Fibroblast of villous mesenchyme (primary cell): ENCODE measurements around the gene POLDIP3. TPM values are rescaled to one million over a fixed set of nuclear protein-coding genes. Genes with fewer than 3 reads are reported as not detected.
"Not testable (repeated sequence)": the region's sequence is repeated elsewhere in the genome, so short reads cannot be mapped to it uniquely, and the experiment has no call there.

ENCODE experiments used
- DNase-seq: peaks from one replicate; pipeline ENCODE4 v3.0.0-alpha.2; 2010; ENCODE audit warnings: low read depth
- H3K4me3 ChIP-seq: 2 replicates; pipeline ENCODE4 v1.5.1; 2011; ENCODE audit warnings: low read depth, mild to moderate bottlenecking, low read length
- CTCF ChIP-seq: IDR thresholded peaks from 2 replicates; pipeline ENCODE4 v1.5.1; 2012; ENCODE audit warnings: low read depth, mild to moderate bottlenecking, low read length; ENCODE audit not compliant: insufficient read depth
- total RNA-seq: library from RNA; depleted of rRNA; stranded (reverse); fragments of >200 nt; gene quantifications from 2 replicates; pipeline ENCODE4 v1.2.3, GENCODE V29; 2012

Gene POLDIP3
- total RNA-seq, 1 donor: 26.3 TPM

GRCh38 chr22:42560381-42560780 lies 54.3 kb downstream of the POLDIP3 start:
- H3K4me3 ChIP-seq: no peak overlapping the region
- DNase-seq: no peak
- no peak for TF ChIP-seq CTCF

- TF ChIP-seq CTCF: no peak
- peak within 1 kb of the TSS; percentile 67 for H3K4me3 ChIP-seq
- DNase-seq: peak; percentile 85
Observed at GRCh38 chr22:42553475-42554361, 61.0 kb downstream of the POLDIP3 start, which contains the start of gene SERHL2. Gene SERHL2 (plus strand): TSS chr22:42553956. CDS start chr22:42554021, 65 bp downstream.

- not testable (repeated sequence) for DNase-seq, H3K4me3 ChIP-seq
Observed at GRCh38 chr22:42552294-42552647, 62.4 kb downstream of the POLDIP3 start.

GRCh38 chr22:42549331-42550060 lies 65.2 kb downstream of the POLDIP3 start:
- no peak overlapping the region for H3K4me3 ChIP-seq
- DNase-seq: no peak
- no peak for TF ChIP-seq CTCF

- no peak for TF ChIP-seq CTCF
- no peak overlapping the region for H3K4me3 ChIP-seq
- no peak for DNase-seq
Observed at GRCh38 chr22:42548597-42549330, 65.9 kb downstream of the POLDIP3 start.

GRCh38 chr22:42548126-42548525 lies 66.6 kb downstream of the POLDIP3 start:
- DNase-seq, H3K4me3 ChIP-seq: not testable (repeated sequence)

- H3K4me3 ChIP-seq: no peak overlapping the region
- TF ChIP-seq CTCF: no peak
- no peak for DNase-seq
Observed at GRCh38 chr22:42547562-42547961, 67.1 kb downstream of the POLDIP3 start.
